ENCODE data around the gene MAX.

MAX gene

DNA sequence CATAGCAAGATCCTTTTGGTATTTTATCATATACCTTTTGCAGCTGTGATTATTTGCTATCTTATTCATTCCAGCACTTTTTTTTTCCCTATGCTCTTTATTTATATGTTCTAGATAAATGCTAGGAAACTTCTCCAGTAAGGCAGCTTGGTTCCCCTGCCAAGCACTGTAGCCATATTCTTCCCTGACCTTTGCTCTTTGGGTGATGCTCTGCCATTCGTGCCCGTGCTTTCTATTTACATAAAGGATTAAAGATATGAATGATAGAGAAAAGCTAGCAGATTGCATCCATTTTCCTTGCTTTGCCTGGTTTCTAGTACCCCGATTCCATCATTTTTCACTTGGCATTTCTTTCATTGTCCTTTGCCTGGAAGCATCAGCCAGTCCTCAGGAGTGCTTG is 73.4 kb downstream of the MAX start:
- no peak overlapping the region for H4K8ac ChIP-seq (ENCODE audit: low read depth, low read length)

DNA sequence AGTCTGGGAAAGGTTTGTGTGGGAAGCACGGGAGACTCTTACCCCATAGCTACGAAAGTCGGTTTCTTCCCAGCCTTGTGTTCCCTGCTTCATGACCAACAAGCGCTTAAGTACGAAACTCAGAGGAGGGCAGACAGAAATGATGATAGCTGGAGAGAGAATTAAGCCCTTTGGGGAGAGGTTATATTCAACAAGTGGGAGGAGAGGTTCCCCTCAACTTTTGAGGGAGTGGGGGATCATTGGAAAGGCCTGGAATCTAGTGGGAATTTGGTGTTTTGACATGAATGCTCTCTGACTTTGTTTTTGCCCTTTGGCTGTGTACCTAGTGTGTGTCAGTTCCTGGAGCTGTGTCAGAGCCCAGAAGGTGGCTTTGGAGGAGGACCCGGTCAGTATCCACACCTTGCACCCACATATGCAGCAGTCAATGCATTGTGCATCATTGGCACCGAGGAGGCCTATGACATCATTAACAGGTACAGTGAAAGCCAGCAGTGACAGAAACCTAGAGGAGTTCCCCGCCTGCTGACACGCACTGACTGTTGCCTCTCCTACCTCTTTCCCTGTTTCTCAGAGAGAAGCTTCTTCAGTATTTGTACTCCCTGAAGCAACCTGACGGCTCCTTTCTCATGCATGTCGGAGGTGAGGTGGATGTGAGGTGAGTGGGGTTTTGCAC is 75.1 kb downstream of the MAX start:
- DNase-seq (ENCODE audit: low spot score) = no peak
- Histone ChIP-seq H3K9ac (ENCODE audit: low read depth, low read length, poor library complexity) (no peak overlapping the region), H4K8ac (ENCODE audit: low read depth, low read length) (no peak overlapping the region), H3K79me1 (ENCODE audit: low read depth, low read length) (no peaks in the 10 kb centered on the region), H3K18ac (ENCODE audit: low read length) (no peak overlapping the region), H2AK5ac (ENCODE audit: low read depth, low read length) (no peak overlapping the region), H4K91ac (ENCODE audit: low read depth, low read length, poor library complexity) (no peak overlapping the region), H3K4me1 (ENCODE audit: control insufficient read depth in 2 of 2, insufficient read depth in 1 of 2, low read depth in 1 of 2, low read length in 2 of 2) (no peaks in the 10 kb centered on the region), H3K23ac (ENCODE audit: low read depth, low read length, poor library complexity) (no peak overlapping the region), H3K27ac (replicated peaks; ENCODE audit: low read length) (no peak overlapping the region), H3K36me3 (replicated peaks in 1 of 2; ENCODE audit: control insufficient read depth in 2 of 2, insufficient read depth in 2 of 2, low read length in 2 of 2) (peaks cover 3 to 47% of the 10 kb centered on the region in 2 donors), H2BK5ac (ENCODE audit: low read length) (no peak overlapping the region), H3K14ac (ENCODE audit: low read length) (no peak overlapping the region), H3K4me2 (ENCODE audit: insufficient read depth, low read length, poor library complexity, severe bottlenecking) (no peak overlapping the region), H3K4me3 (ENCODE audit: low read length in 2 of 2) (no peak overlapping the region), H3K4ac (ENCODE audit: low read length) (no peak overlapping the region), H2BK15ac (ENCODE audit: low read length) (no peak overlapping the region), H3K27me3 (ENCODE audit: control insufficient read depth in 3 of 3, insufficient read depth in 3 of 3, low read depth in 1 of 3, low read length in 3 of 3) (no peaks in the 10 kb centered on the region), H2AFZ (ENCODE audit: low read length) (no peak overlapping the region), H3K9me3 (replicated peaks in 1 of 2; ENCODE audit: control insufficient read depth in 2 of 2, insufficient read depth in 1 of 2, low read depth in 1 of 2, low read length in 2 of 2) (no peaks in the 10 kb centered on the region), H2BK120ac (ENCODE audit: low read depth, low read length) (no peak overlapping the region), H2BK12ac (ENCODE audit: low read length) (no peak overlapping the region)
- no CpG with 5 or more reads among the region's 11 CpGs for WGBS, 2 donors (ENCODE audit: extremely low coverage in 2 of 2, insufficient read length in 2 of 2, insufficient replicate concordance in 1 of 2)

More for the DNA sequence above, 73.4 kb downstream of the MAX start:
- Histone ChIP-seq H3K4ac (ENCODE audit: low read length) (no peak overlapping the region), H3K9me3 (replicated peaks in 1 of 2; ENCODE audit: control insufficient read depth in 2 of 2, insufficient read depth in 1 of 2, low read depth in 1 of 2, low read length in 2 of 2) (no peaks in the 10 kb centered on the region), H3K4me3 (ENCODE audit: low read length in 2 of 2) (no peak overlapping the region), H3K14ac (ENCODE audit: low read length) (no peak overlapping the region), H2BK120ac (ENCODE audit: low read depth, low read length) (no peak overlapping the region), H3K18ac (ENCODE audit: low read length) (no peak overlapping the region), H3K79me1 (ENCODE audit: low read depth, low read length) (no peaks in the 10 kb centered on the region), H2BK12ac (ENCODE audit: low read length) (no peak overlapping the region), H2AFZ (ENCODE audit: low read length) (no peak overlapping the region), H4K91ac (ENCODE audit: low read depth, low read length, poor library complexity) (no peak overlapping the region), H3K4me2 (ENCODE audit: insufficient read depth, low read length, poor library complexity, severe bottlenecking) (no peak overlapping the region), H2BK15ac (ENCODE audit: low read length) (no peak overlapping the region), H3K9ac (ENCODE audit: low read depth, low read length, poor library complexity) (no peak overlapping the region), H3K27me3 (ENCODE audit: control insufficient read depth in 3 of 3, insufficient read depth in 3 of 3, low read depth in 1 of 3, low read length in 3 of 3) (no peaks in the 10 kb centered on the region), H3K27ac (replicated peaks; ENCODE audit: low read length) (no peak overlapping the region), H3K23ac (ENCODE audit: low read depth, low read length, poor library complexity) (no peak overlapping the region), H3K4me1 (ENCODE audit: control insufficient read depth in 2 of 2, insufficient read depth in 1 of 2, low read depth in 1 of 2, low read length in 2 of 2) (no peaks in the 10 kb centered on the region), H2AK5ac (ENCODE audit: low read depth, low read length) (no peak overlapping the region), H2BK5ac (ENCODE audit: low read length) (no peak overlapping the region), H3K36me3 (replicated peaks in 1 of 2; ENCODE audit: control insufficient read depth in 2 of 2, insufficient read depth in 2 of 2, low read length in 2 of 2) (peaks cover 6 to 56% of the 10 kb centered on the region in 2 donors)
- DNase-seq (ENCODE audit: low spot score) = no peak
- no CpG with 5 or more reads among the region's 3 CpGs for WGBS, 2 donors (ENCODE audit: extremely low coverage in 2 of 2, insufficient read length in 2 of 2, insufficient replicate concordance in 1 of 2)

DNA sequence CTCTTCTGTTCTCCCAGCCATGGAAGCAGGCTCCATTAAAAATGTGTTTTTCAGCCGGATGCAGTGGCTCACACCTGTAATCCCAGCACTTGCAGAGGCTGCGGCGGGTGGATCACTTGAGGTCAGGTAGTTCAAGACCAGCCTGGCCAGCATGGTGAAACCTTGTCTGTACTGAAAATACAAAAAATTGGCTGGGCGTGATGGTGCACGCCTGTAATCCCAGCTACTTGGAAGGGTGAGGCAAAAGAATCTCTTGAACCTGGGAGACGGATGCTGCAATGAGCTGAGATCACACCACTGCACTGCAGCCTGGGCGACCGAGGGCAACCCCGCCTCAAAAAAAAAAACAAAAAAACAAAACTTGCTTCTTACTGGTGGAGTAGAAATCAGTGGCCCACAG is 75.8 kb downstream of the MAX start:
- no peak overlapping the region for H2BK15ac ChIP-seq (ENCODE audit: low read length)
- no peak for DNase-seq (ENCODE audit: low spot score)
- no peak overlapping the region for H4K91ac ChIP-seq (ENCODE audit: low read depth, low read length, poor library complexity)
- H3K27ac ChIP-seq (replicated peaks; ENCODE audit: low read length) = no peak overlapping the region
- H3K4ac ChIP-seq (ENCODE audit: low read length) = no peak overlapping the region
- no peaks in the 10 kb centered on the region for H3K79me1 ChIP-seq (ENCODE audit: low read depth, low read length)
- H3K14ac ChIP-seq (ENCODE audit: low read length) = no peak overlapping the region
- H3K4me2 ChIP-seq (ENCODE audit: insufficient read depth, low read length, poor library complexity, severe bottlenecking) = no peak overlapping the region
- no peak overlapping the region for H3K18ac ChIP-seq (ENCODE audit: low read length)
- no peak overlapping the region for H3K4me3 ChIP-seq (ENCODE audit: low read length in 2 of 2)
- no peaks in the 10 kb centered on the region for H3K9me3 ChIP-seq (replicated peaks in 1 of 2; ENCODE audit: control insufficient read depth in 2 of 2, insufficient read depth in 1 of 2, low read depth in 1 of 2, low read length in 2 of 2)
- H2BK120ac ChIP-seq (ENCODE audit: low read depth, low read length) = no peak overlapping the region
- H3K9ac ChIP-seq (ENCODE audit: low read depth, low read length, poor library complexity) = no peak overlapping the region
- H3K27me3 ChIP-seq (ENCODE audit: control insufficient read depth in 3 of 3, insufficient read depth in 3 of 3, low read depth in 1 of 3, low read length in 3 of 3) = no peaks in the 10 kb centered on the region
- WGBS, 2 donors (ENCODE audit: extremely low coverage in 2 of 2, insufficient read length in 2 of 2, insufficient replicate concordance in 1 of 2) = no CpG with 5 or more reads among the region's 9 CpGs
- H3K4me1 ChIP-seq (ENCODE audit: control insufficient read depth in 2 of 2, insufficient read depth in 1 of 2, low read depth in 1 of 2, low read length in 2 of 2) = no peaks in the 10 kb centered on the region
- H2AFZ ChIP-seq (ENCODE audit: low read length) = no peak overlapping the region
- H2BK5ac ChIP-seq (ENCODE audit: low read length) = no peak overlapping the region
- H3K36me3 ChIP-seq (replicated peaks in 1 of 2; ENCODE audit: control insufficient read depth in 2 of 2, insufficient read depth in 2 of 2, low read length in 2 of 2) = peaks cover 5 to 45% of the 10 kb centered on the region in 2 donors
- H2AK5ac ChIP-seq (ENCODE audit: low read depth, low read length) = no peak overlapping the region
- no peak overlapping the region for H4K8ac ChIP-seq (ENCODE audit: low read depth, low read length)
- no peak overlapping the region for H2BK12ac ChIP-seq (ENCODE audit: low read length)
- no peak overlapping the region for H3K23ac ChIP-seq (ENCODE audit: low read depth, low read length, poor library complexity)

GRCh38 chr14:65025818-65026217 is 76.5 kb downstream of the MAX start:
- H3K9me3 ChIP-seq (replicated peaks in 1 of 2; ENCODE audit: control insufficient read depth in 2 of 2, insufficient read depth in 1 of 2, low read depth in 1 of 2, low read length in 2 of 2) = no peaks in the 10 kb centered on the region
- H4K91ac ChIP-seq (ENCODE audit: low read depth, low read length, poor library complexity) = no peak overlapping the region
- peaks cover 5 to 43% of the 10 kb centered on the region in 2 donors for H3K36me3 ChIP-seq (replicated peaks in 1 of 2; ENCODE audit: control insufficient read depth in 2 of 2, insufficient read depth in 2 of 2, low read length in 2 of 2)
- no peak overlapping the region for H4K8ac ChIP-seq (ENCODE audit: low read depth, low read length)
- no peak overlapping the region for H3K4ac ChIP-seq (ENCODE audit: low read length)
- no peak overlapping the region for H2BK5ac ChIP-seq (ENCODE audit: low read length)
- H2AK5ac ChIP-seq (ENCODE audit: low read depth, low read length) = no peak overlapping the region
- no peak overlapping the region for H3K4me2 ChIP-seq (ENCODE audit: insufficient read depth, low read length, poor library complexity, severe bottlenecking)
- H3K27me3 ChIP-seq (ENCODE audit: control insufficient read depth in 3 of 3, insufficient read depth in 3 of 3, low read depth in 1 of 3, low read length in 3 of 3) = no peaks in the 10 kb centered on the region
- H2BK15ac ChIP-seq (ENCODE audit: low read length) = no peak overlapping the region
- H3K4me3 ChIP-seq (ENCODE audit: low read length in 2 of 2) = no peak overlapping the region
- no peak overlapping the region for H2BK12ac ChIP-seq (ENCODE audit: low read length)
- no peak overlapping the region for H3K18ac ChIP-seq (ENCODE audit: low read length)
- H3K9ac ChIP-seq (ENCODE audit: low read depth, low read length, poor library complexity) = no peak overlapping the region
- H3K23ac ChIP-seq (ENCODE audit: low read depth, low read length, poor library complexity) = no peak overlapping the region
- H2AFZ ChIP-seq (ENCODE audit: low read length) = no peak overlapping the region
- H3K27ac ChIP-seq (replicated peaks; ENCODE audit: low read length) = no peak overlapping the region
- DNase-seq (ENCODE audit: low spot score) = no peak
- no peak overlapping the region for H2BK120ac ChIP-seq (ENCODE audit: low read depth, low read length)
- WGBS, 2 donors (ENCODE audit: extremely low coverage in 2 of 2, insufficient read length in 2 of 2, insufficient replicate concordance in 1 of 2) = no CpG with 5 or more reads among the region's 6 CpGs
- no peaks in the 10 kb centered on the region for H3K4me1 ChIP-seq (ENCODE audit: control insufficient read depth in 2 of 2, insufficient read depth in 1 of 2, low read depth in 1 of 2, low read length in 2 of 2)
- no peaks in the 10 kb centered on the region for H3K79me1 ChIP-seq (ENCODE audit: low read depth, low read length)
- no peak overlapping the region for H3K14ac ChIP-seq (ENCODE audit: low read length)

All from neuronal stem cell (in vitro differentiated cells).